ENCODE data around the gene GAS7. TPM values are rescaled to one million over a fixed set of nuclear protein-coding genes. Genes with fewer than 3 reads are reported as not detected.

Gene GAS7
- total RNA-seq, 2 donors from 2014 or later, result 79.7 to 113 TPM

Other genes starting within 250 kb of the GAS7 start
- gene MYH13, start 174.4 kb upstream of the GAS7 start, total RNA-seq, result not detected
- gene MYH8, start 223.3 kb upstream of the GAS7 start, total RNA-seq, result not detected

Data from right atrium auricular region (tissue), 2 donors.